T-helper 1 cell treated with Interleukin-12 subunit alpha and Interleukin-12 subunit beta and Interleukin-4 antibody, amounts not matched to agents 30 μg/mL and 1 μg/mL, for 36 hours (primary cell): ENCODE results near the gene SPINT2.
A peak's percentile ranks its signal among the peaks of the same experiment; 100 is the strongest.
"Not testable (repeated sequence)": the region's sequence is repeated elsewhere in the genome, so short reads cannot be mapped to it uniquely, and the experiment has no call there.

Experiments used
- H3K27ac Mint-ChIP-seq: one replicate; pipeline ENCODE4 v1.8.0; 2021; ENCODE audit warnings: mild to moderate bottlenecking, mixed read lengths
- H3K27me3 Mint-ChIP-seq: one replicate; pipeline ENCODE4 v1.8.0; 2021; ENCODE audit warnings: low read depth, mixed read lengths
- H3K36me3 Mint-ChIP-seq: one replicate; pipeline ENCODE4 v1.8.0; 2021; ENCODE audit warnings: low read depth, mixed read lengths
- H3K4me1 Mint-ChIP-seq: one replicate; pipeline ENCODE4 v1.8.0; 2021; ENCODE audit warnings: low read depth, mixed read lengths
- H3K4me3 Mint-ChIP-seq: one replicate; pipeline ENCODE4 v1.8.0; 2021; ENCODE audit warnings: mild to moderate bottlenecking, moderate library complexity, mixed read lengths
- H3K9me3 Mint-ChIP-seq: one replicate; pipeline ENCODE4 v1.8.0; 2021; ENCODE audit warnings: mixed read lengths

SPINT2 gene

GRCh38 chr19:38264486-38265212 is at the start of gene SPINT2:
Gene SPINT2, plus strand, starts transcription at chr19:38264573. Its CDS starts 320 bp downstream, at chr19:38264893.
- Mint-ChIP-seq H3K4me3 (peak within 1 kb of the TSS; percentile 89), H3K36me3 (peaks cover 3% of the 10 kb centered on the region), H3K9me3 (no peaks in the 10 kb centered on the region), H3K4me1 (peaks cover 41% of the 10 kb centered on the region), H3K27ac (peak within 1 kb of the TSS; percentile 97), H3K27me3 (no peaks in the 10 kb centered on the region)

DNA sequence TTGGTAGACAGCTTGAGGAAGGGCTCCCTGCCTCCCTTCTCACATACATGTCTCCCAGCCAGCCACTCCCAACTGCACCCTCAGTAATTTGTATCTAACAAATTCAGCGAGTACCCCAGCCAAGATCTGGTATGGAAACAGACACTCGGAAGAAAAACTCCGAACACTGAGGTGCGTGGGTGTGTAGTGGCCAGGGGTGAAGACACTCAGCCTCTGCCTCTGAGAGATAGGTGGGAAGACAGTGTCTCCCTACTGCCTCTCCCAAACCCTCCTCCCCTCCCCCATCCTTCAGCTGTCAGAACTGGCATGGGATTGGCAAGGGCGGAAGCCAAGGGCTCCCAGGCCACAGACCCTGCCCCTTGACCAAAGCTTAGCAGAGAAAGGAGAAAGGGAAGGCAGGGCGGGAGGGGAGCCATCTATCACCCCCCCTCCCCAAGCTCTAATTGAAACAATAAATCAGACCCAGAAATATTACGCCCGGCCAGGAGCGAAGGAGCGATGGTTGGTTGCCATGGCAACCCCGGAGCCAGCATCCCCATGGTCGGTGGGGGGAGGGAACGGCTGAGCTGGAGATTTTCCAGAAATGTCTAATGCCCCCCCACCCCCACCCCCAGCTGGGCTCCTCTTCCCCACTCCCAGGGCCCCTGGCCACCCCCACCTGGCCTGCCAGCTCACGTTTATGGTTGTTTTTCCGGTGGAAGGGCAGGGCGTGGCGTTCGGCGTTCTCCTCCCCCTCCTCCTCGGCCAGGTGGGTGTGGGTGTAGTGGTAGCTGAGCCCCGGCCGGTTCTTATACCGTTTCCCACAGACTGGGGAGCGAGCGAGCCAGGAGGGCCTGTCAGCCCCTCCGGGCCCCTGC is 47.4 kb upstream of the SPINT2 start:
- H3K4me3 Mint-ChIP-seq = no peak overlapping the region
- no peaks in the 10 kb centered on the region for H3K9me3 Mint-ChIP-seq
- peaks cover 31% of the 10 kb centered on the region for H3K27me3 Mint-ChIP-seq
- H3K27ac Mint-ChIP-seq = no peak overlapping the region
- peaks cover 11% of the 10 kb centered on the region for H3K4me1 Mint-ChIP-seq
- H3K36me3 Mint-ChIP-seq = peaks cover 2% of the 10 kb centered on the region

GRCh38 chr19:38218204-38218603 is 46.2 kb upstream of the SPINT2 start:
- Mint-ChIP-seq H3K36me3 (peaks cover 2% of the 10 kb centered on the region), H3K9me3 (no peaks in the 10 kb centered on the region), H3K4me1 (peaks cover 13% of the 10 kb centered on the region), H3K27ac (no peak overlapping the region), H3K27me3 (peaks cover 34% of the 10 kb centered on the region), H3K4me3 (no peak overlapping the region)

DNA sequence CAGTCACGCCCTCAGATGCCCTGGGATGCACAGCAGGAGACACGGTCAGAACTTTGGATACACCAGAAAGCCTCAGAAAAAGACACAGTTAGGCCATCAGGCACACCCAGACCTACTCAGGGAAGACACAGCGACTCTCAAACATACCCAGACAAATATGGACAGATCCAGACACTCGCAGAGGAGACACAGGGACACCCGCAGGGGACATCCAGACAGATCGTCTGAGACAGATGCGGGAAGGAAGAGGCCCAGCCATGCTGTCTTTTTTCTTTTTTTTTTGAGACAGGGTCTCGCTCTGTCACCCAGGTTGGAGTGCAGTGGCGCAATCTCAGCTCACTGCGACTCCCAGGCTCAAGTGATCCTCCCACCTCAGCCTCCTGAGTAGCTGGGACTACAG is 45.2 kb upstream of the SPINT2 start:
- H3K27me3 Mint-ChIP-seq = peaks cover 34% of the 10 kb centered on the region
- H3K27ac Mint-ChIP-seq = no peak overlapping the region
- no peaks in the 10 kb centered on the region for H3K36me3 Mint-ChIP-seq
- H3K4me3 Mint-ChIP-seq = no peak overlapping the region
- peaks cover 10% of the 10 kb centered on the region for H3K4me1 Mint-ChIP-seq
- H3K9me3 Mint-ChIP-seq = no peaks in the 10 kb centered on the region

- peaks cover 36% of the 10 kb centered on the region for H3K27me3 Mint-ChIP-seq
- no peak overlapping the region for H3K4me3 Mint-ChIP-seq
- H3K4me1 Mint-ChIP-seq = peaks cover 11% of the 10 kb centered on the region
- no peaks in the 10 kb centered on the region for H3K9me3 Mint-ChIP-seq
- no peaks in the 10 kb centered on the region for H3K36me3 Mint-ChIP-seq
- no peak overlapping the region for H3K27ac Mint-ChIP-seq
These were observed 43.0 kb upstream of the SPINT2 start for GRCh38 chr19:38221421-38221820.

GRCh38 chr19:38221919-38222830 is 42.2 kb upstream of the SPINT2 start:
- Mint-ChIP-seq H3K36me3 (no peaks in the 10 kb centered on the region), H3K27me3 (peaks cover 43% of the 10 kb centered on the region), H3K27ac (no peak overlapping the region), H3K9me3 (no peaks in the 10 kb centered on the region), H3K4me1 (peaks cover 14% of the 10 kb centered on the region), H3K4me3 (no peak overlapping the region)

- H3K4me1 Mint-ChIP-seq = peaks cover 14% of the 10 kb centered on the region
These were observed 41.3 kb upstream of the SPINT2 start for GRCh38 chr19:38223119-38223523.

GRCh38 chr19:38223617-38224013 is 40.8 kb upstream of the SPINT2 start:
- Mint-ChIP-seq H3K36me3 (no peaks in the 10 kb centered on the region), H3K4me3 (peak overlapping the region; percentile 26), H3K4me1 (peaks cover 14% of the 10 kb centered on the region), H3K9me3 (no peaks in the 10 kb centered on the region), H3K27me3 (peaks cover 54% of the 10 kb centered on the region), H3K27ac (no peak overlapping the region)

More at GRCh38 chr19:38223119-38223523, 41.3 kb upstream of the SPINT2 start:
- Mint-ChIP-seq H3K4me3 (peak overlapping the region; percentile 26), H3K9me3 (no peaks in the 10 kb centered on the region), H3K27ac (no peak overlapping the region), H3K36me3 (no peaks in the 10 kb centered on the region), H3K27me3 (peaks cover 52% of the 10 kb centered on the region)

GRCh38 chr19:38224014-38224862 is 40.1 kb upstream of the SPINT2 start, which contains the start of gene DPF1:
Gene DPF1, minus strand, starts transcription at chr19:38224222. Its CDS starts 80 bp downstream, at chr19:38224142.
- Mint-ChIP-seq H3K27ac (peak within 1 kb of the TSS; percentile 67), H3K9me3 (no peaks in the 10 kb centered on the region), H3K36me3 (no peaks in the 10 kb centered on the region), H3K4me3 (peak within 1 kb of the TSS; percentile 87), H3K4me1 (peaks cover 14% of the 10 kb centered on the region), H3K27me3 (peaks cover 58% of the 10 kb centered on the region)

DNA sequence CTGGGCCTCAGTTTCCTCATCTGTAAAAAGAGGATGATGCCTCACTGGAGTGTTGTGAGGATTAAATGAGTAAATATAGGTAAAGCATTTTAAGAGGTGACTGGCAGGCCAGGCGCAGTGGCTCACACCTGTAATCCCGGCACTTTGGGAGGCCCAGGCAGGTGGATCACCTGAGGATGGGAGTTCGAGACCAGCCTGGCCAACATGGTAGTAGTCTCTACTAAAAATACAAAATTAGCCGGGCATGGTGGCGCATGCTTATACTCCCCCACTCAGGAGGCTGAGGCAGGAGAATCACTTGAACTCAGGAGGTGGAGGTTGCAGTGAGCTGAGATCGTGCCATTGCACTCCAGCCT is 39.5 kb upstream of the SPINT2 start:
- H3K9me3 Mint-ChIP-seq, H3K27ac Mint-ChIP-seq: not testable (repeated sequence)
- H3K27me3 Mint-ChIP-seq = peaks cover 59% of the 10 kb centered on the region

DNA sequence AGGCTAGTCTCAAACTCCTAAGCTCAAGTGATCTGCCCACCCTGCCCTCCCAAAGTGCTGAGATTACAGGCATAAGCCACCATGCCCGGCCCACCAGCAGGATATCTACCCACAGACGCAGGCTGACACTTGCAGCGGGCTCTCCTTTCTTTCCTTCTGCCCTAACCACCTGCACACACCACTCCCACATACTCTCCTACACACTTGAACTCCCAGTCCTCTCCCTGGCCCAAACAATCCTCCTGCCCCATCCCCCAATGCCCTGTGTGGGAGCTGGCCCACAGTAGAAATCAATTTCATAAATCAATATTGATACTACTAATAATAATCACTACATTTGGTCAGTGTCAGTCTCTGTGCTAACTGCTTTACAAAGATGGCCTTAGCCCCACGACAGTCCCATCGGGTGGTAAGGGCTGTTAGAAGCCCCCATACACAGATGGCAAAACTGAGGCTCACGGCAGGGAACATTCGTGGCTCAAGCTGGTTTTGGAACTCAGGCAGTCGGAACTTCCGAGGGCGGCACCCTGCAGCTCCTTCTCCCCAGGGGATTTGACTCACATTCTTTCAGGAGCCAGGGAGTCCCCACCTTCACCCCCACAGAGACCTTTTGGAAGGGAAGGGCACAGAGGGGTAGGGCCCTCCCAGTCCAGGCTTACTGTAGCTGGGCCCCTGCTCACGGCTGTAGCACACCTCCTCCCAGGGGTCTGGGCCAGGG is 36.9 kb upstream of the SPINT2 start:
- Mint-ChIP-seq H3K27me3 (peaks cover 67% of the 10 kb centered on the region), H3K27ac (no peak overlapping the region), H3K4me1 (peaks cover 17% of the 10 kb centered on the region), H3K36me3 (no peaks in the 10 kb centered on the region), H3K4me3 (peak overlapping the region; percentile 36), H3K9me3 (no peaks in the 10 kb centered on the region)

More for the DNA sequence above, 39.5 kb upstream of the SPINT2 start:
- peaks cover 15% of the 10 kb centered on the region for H3K4me1 Mint-ChIP-seq
- H3K36me3 Mint-ChIP-seq, H3K4me3 Mint-ChIP-seq: not testable (repeated sequence)

DNA sequence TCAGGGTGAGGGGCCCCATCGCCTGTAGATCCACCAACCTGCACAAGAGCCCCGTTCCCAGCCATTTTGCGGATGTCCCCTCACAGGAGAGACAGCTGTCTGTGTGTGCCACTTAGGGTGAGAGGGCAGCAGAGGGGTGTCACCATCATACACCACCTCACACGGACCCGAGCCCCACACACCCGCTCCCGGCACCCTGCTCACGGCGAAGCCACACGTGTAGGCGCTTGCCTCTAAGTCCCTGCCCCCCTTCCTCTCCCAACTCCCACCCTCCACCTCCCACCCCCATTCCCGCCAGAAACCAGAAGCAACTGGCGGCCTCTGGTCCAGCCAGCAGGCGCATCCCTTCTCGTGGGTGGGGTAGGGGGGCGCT is 36.4 kb upstream of the SPINT2 start:
- Mint-ChIP-seq H3K36me3 (no peaks in the 10 kb centered on the region), H3K27ac (no peak overlapping the region), H3K9me3 (no peaks in the 10 kb centered on the region), H3K4me1 (peaks cover 16% of the 10 kb centered on the region), H3K27me3 (peaks cover 63% of the 10 kb centered on the region), H3K4me3 (peak overlapping the region; percentile 36)
